ENCODE data around the gene TCOF1. TPM values are rescaled to one million over a fixed set of nuclear protein-coding genes. Genes with fewer than 3 reads are reported as not detected.

TCOF1 gene
- total RNA-seq, 1 donor from 2014 or later, result 27.1 TPM

- DNase-seq (peak; percentile 81), ATAC-seq (peak; percentile 88)
- Histone ChIP-seq H3K27me3 (ENCODE audit: low read depth) (no peaks in the 10 kb centered on the region), H3K9me3 (no peaks in the 10 kb centered on the region), H3K27ac (peak overlapping the region; percentile 1), H3K4me1 (peaks cover 18% of the 10 kb centered on the region), H3K4me3 (no peak overlapping the region), H3K36me3 (no peaks in the 10 kb centered on the region)
- intact Hi-C loops (cut with DNase I), result no loop called here
- TF ChIP-seq CTCF (IDR thresholded peaks at IDR 0.05), result peak; percentile 61
Observed at GRCh38 chr5:150350524-150351344, 6.8 kb upstream of the TCOF1 start.

GRCh38 chr5:150352244-150353031, 5.1 kb upstream of the TCOF1 start:
- Histone ChIP-seq H3K27me3 (ENCODE audit: low read depth) (no peaks in the 10 kb centered on the region), H3K4me1 (peaks cover 18% of the 10 kb centered on the region), H3K27ac (no peak overlapping the region), H3K4me3 (no peak overlapping the region), H3K36me3 (no peaks in the 10 kb centered on the region), H3K9me3 (no peaks in the 10 kb centered on the region)
- no peak for ATAC-seq
- no peak for DNase-seq
- intact Hi-C loops (cut with DNase I), result no loop called here
- TF ChIP-seq CTCF (IDR thresholded peaks at IDR 0.05), result no peak

GRCh38 chr5:150353032-150353675, 4.3 kb upstream of the TCOF1 start:
- TF ChIP-seq CTCF (IDR thresholded peaks at IDR 0.05), result no peak
- Histone ChIP-seq H3K4me1 (peaks cover 20% of the 10 kb centered on the region), H3K36me3 (no peaks in the 10 kb centered on the region), H3K27ac (no peak overlapping the region), H3K9me3 (no peaks in the 10 kb centered on the region), H3K4me3 (no peak overlapping the region), H3K27me3 (ENCODE audit: low read depth) (no peaks in the 10 kb centered on the region)
- DNase-seq (no peak), ATAC-seq (no peak)
- intact Hi-C loops (cut with DNase I), result no loop called here

GRCh38 chr5:150355791-150356190, 1.7 kb upstream of the TCOF1 start:
- ATAC-seq (no peak), DNase-seq (no peak)
- Histone ChIP-seq H3K27me3 (ENCODE audit: low read depth) (no peaks in the 10 kb centered on the region), H3K4me1 (peaks cover 29% of the 10 kb centered on the region), H3K9me3 (no peaks in the 10 kb centered on the region), H3K36me3 (peaks cover 1% of the 10 kb centered on the region), H3K27ac (no peak overlapping the region), H3K4me3 (no peak overlapping the region)
- TF ChIP-seq CTCF (IDR thresholded peaks at IDR 0.05), result no peak
- intact Hi-C loops (cut with DNase I), result no loop called here

GRCh38 chr5:150356575-150357294, 762 bp upstream of the TCOF1 start:
- Histone ChIP-seq H3K4me3 (peak overlapping the region; percentile 96), H3K27ac (peak overlapping the region; percentile 76), H3K27me3 (ENCODE audit: low read depth) (no peaks in the 10 kb centered on the region), H3K36me3 (peaks cover 11% of the 10 kb centered on the region), H3K9me3 (no peaks in the 10 kb centered on the region), H3K4me1 (peaks cover 21% of the 10 kb centered on the region)
- intact Hi-C loops (cut with DNase I), result no loop called here
- ATAC-seq, result no peak
- TF ChIP-seq CTCF (IDR thresholded peaks at IDR 0.05), result no peak
- DNase-seq, result no peak

All from lower lobe of right lung (tissue), 2 donors.